K562 (cell line): ENCODE measurements around the gene FAHD2A. TPM values are rescaled to one million over a fixed set of nuclear protein-coding genes. Genes with fewer than 3 reads are reported as not detected.

Experiments
- ATAC-seq: fragments of 200-7000 bp; cut with Tn5 transposase; 3 replicates; pipeline ENCODE4 v1.9.1; 2020; ENCODE audit warnings: moderate library complexity
- BruUV-seq: library from RNA; stranded (reverse); fragments of 400-500 nt; replicated peaks from 2 replicates; lab custom pipeline; 2021; lab: Mats Ljungman, UMichigan
- CTCF ChIA-PET: fragments of 300-600 bp; formaldehyde crosslinking; extraction: SDS; loops from one replicate; lab custom pipeline; 2021; ENCODE audit warnings: low intra/inter-chr PET ratio; lab: Yijun Ruan, JAX
- POLR2A ChIA-PET: fragments of 300-600, 350-650 bp; sonication (Branson Sonifier 250); formaldehyde crosslinking; extraction: SDS; loops from one replicate; lab custom pipeline; 2021; ENCODE audit warnings: antibody characterized with exemption, inconsistent platforms; lab: Yijun Ruan, JAX
- DNase-seq, 4 experiments: peaks; one replicate each; pipeline versions ENCODE4 v3.0.0 to v3.0.0-alpha.2; 2011 to 2018; ENCODE audit warnings: low spot score in 3 of 4, mixed read lengths in 3 of 4; ENCODE audit errors: extremely low read depth in 1 of 4
- FAIRE-seq: peaks from 2 replicates; lab custom pipeline; 2011; peaks lifted over from hg19 to GRCh38; lab: Jason Lieb, UNC
- H2AFZ ChIP-seq: 2 replicates; pipeline ENCODE4 v1.6.0; 2011; ENCODE audit warnings: low read depth, low read length, control low read depth, inconsistent platforms
- H3K27ac ChIP-seq: fragments of 200-600 bp; 3 replicates; pipeline ENCODE4 v1.8.0; 2011; ENCODE audit warnings: low read depth, mild to moderate bottlenecking, control low read depth, inconsistent platforms, low read length, moderate library complexity, mixed read lengths; ENCODE audit errors: extremely low read depth
- H3K27me3 ChIP-seq, 2 experiments: fragments of 300-600 bp in 1 of 2; 2 replicates in 1 of 2; 3 replicates in 1 of 2; pipeline versions ENCODE4 v1.6.0 to v1.8.0; 2011; ENCODE audit warnings: inconsistent platforms in 2 of 2, low read length in 2 of 2, mild to moderate bottlenecking in 1 of 2, mixed read lengths in 1 of 2, moderate library complexity in 1 of 2; ENCODE audit not compliant: control insufficient read depth in 2 of 2, insufficient read depth in 2 of 2
- H3K36me3 ChIP-seq: fragments of 300-600 bp; 3 replicates; pipeline ENCODE4 v1.8.0; 2011; ENCODE audit warnings: mild to moderate bottlenecking, low read length, inconsistent platforms; ENCODE audit not compliant: control insufficient read depth, insufficient read depth
- H3K4me1 ChIP-seq, 2 experiments: fragments of 200-600 bp in 1 of 2; replicated peaks in 1 of 2; 2 replicates in 1 of 2; 3 replicates in 1 of 2; pipeline versions ENCODE4 v1.5.1 to v1.8.0; 2011; ENCODE audit warnings: inconsistent platforms in 2 of 2, low read length in 2 of 2, mild to moderate bottlenecking in 1 of 2, mixed read lengths in 1 of 2, moderate library complexity in 1 of 2; ENCODE audit not compliant: control insufficient read depth in 2 of 2, insufficient read depth in 2 of 2
- H3K4me2 ChIP-seq: 2 replicates; pipeline ENCODE4 v1.6.1; 2011; ENCODE audit warnings: low read length, control low read depth, inconsistent platforms, mixed read lengths; ENCODE audit not compliant: insufficient read depth
- H3K4me3 ChIP-seq: fragments of 200-600 bp; sonication (generic), shearing (Covaris generic); 2 replicates; pipeline ENCODE4 v1.5.1; 2016; ENCODE audit warnings: control low read depth, inconsistent platforms
- H3K79me2 ChIP-seq: fragments of 200-600 bp; 3 replicates; pipeline ENCODE4 v1.8.0; 2011; ENCODE audit warnings: low read length, inconsistent platforms; ENCODE audit not compliant: control insufficient read depth, insufficient read depth
- H3K9ac ChIP-seq, 2 experiments: 2 replicates each; pipeline versions ENCODE4 v1.6.0 to v1.6.1; 2011; ENCODE audit warnings: low read depth in 2 of 2, low read length in 2 of 2, control low read depth in 1 of 2, inconsistent platforms in 1 of 2, mild to moderate bottlenecking in 1 of 2, mixed read lengths in 1 of 2; ENCODE audit not compliant: insufficient read depth in 1 of 2
- H3K9me1 ChIP-seq: one replicate; pipeline ENCODE4 v1.6.0; 2011; ENCODE audit warnings: inconsistent platforms, mild to moderate bottlenecking, low read length, moderate library complexity; ENCODE audit not compliant: control insufficient read depth, insufficient read depth
- H3K9me3 ChIP-seq: replicated peaks from 2 replicates; pipeline ENCODE4 v1.5.1; 2011; ENCODE audit warnings: low read depth, low read length, inconsistent platforms; ENCODE audit not compliant: control insufficient read depth, insufficient read depth
- H4K20me1 ChIP-seq: replicated peaks from 2 replicates; pipeline ENCODE4 v1.6.1; 2011; ENCODE audit warnings: low read length, inconsistent platforms, mixed read lengths; ENCODE audit not compliant: control insufficient read depth, insufficient read depth
- POLR2AphosphoS2 ChIP-seq: IDR thresholded peaks from 2 replicates; pipeline ENCODE4 v1.6.1; 2012; ENCODE audit warnings: low read length, improper control_type of control experiment
- RAD21 ChIP-seq, 2 experiments: fragments of 250-450 bp in 1 of 2; fragments of 450-650 bp in 1 of 2; sonication (Bioruptor Pico) in 1 of 2; formaldehyde crosslinking in 1 of 2; IDR thresholded peaks in 1 of 2; conservative IDR thresholded peaks in 1 of 2; 2 replicates each; pipeline versions ENCODE4 v1.4.0 to v1.8.0; 2020 to 2022; ENCODE audit warnings: mild to moderate bottlenecking in 2 of 2, moderate library complexity in 1 of 2
- U2AF2 ChIP-seq: fragments of 200-400 bp; formaldehyde crosslinking; optimal IDR thresholded peaks from 2 replicates; pipeline ENCODE3; 2017; ENCODE audit warnings: low read depth, mild to moderate bottlenecking, low read length
- ZBTB7A ChIP-seq: IDR thresholded peaks from 2 replicates; pipeline ENCODE4 v1.6.1; 2011; ENCODE audit warnings: low read depth, mild to moderate bottlenecking, low read length, moderate library complexity, borderline replicate concordance; ENCODE audit not compliant: control insufficient read depth
- WGBS: fragments of 100-300 bp; shearing (Covaris generic); methylation state at CpG from one replicate; pipeline ENCODE4 v1.1.6; 2016; ENCODE audit warnings: low coverage, mixed read lengths; ENCODE audit not compliant: insufficient coverage; ENCODE audit errors: missing lambda C conversion rate; 5-methylcytosine and 5-hydroxymethylcytosine counted together
- in situ Hi-C: fragments of 300-500 bp; cut with MboI; formaldehyde crosslinking; loops from 4 replicates; pipeline ENCODE4 v1.15.0; 2018; ENCODE audit warnings: inconsistent platforms, mixed read lengths
- intact Hi-C: fragments of 100-400 bp; cut with micrococcal nuclease; formaldehyde crosslinking; loops from 2 replicates; pipeline ENCODE4 v1.14.2; 2022
- polyA plus RNA-seq, 8 experiments: library from polyadenylated mRNA; depleted of rRNA in 4 of 8; stranded (reverse) in 5 of 8; unstranded in 3 of 8; fragments of >200 nt; fragmentation: Nextera tagmentation in 2 of 8; fragmentation: Illumina TruSeq in 1 of 8; extraction: Ambion mirVana in 2 of 8; extraction: Trizol in 1 of 8; gene quantifications; 2 replicates each; pipeline versions ENCODE4 v1.2.1 to v1.2.3, GENCODE V29; 2011 to 2014; ENCODE audit warnings: inconsistent platforms in 1 of 8, missing spikeins in 1 of 8
- total RNA-seq, 7 experiments: library from RNA; depleted of rRNA in 6 of 7; stranded (reverse); fragments of >200 nt in 6 of 7; fragmentation: Illumina TruSeq in 2 of 7; extraction: Trizol in 2 of 7; gene quantifications; 2 replicates each; pipeline versions ENCODE4 v1.2.1 to v1.2.3, GENCODE V29; 2011 to 2021; ENCODE audit warnings: low replicate concordance in 1 of 7
- TF ChIP-seq, protein P1 (sequence below), 3 experiments: IDR thresholded peaks in 2 of 3; conservative IDR thresholded peaks in 1 of 3; 2 replicates each; pipeline ENCODE4 v1.5.1; 2011 to 2012; ENCODE audit warnings: low read length in 3 of 3, mild to moderate bottlenecking in 3 of 3, control low read depth in 2 of 3, improper control_type of control experiment in 1 of 3, inconsistent platforms in 1 of 3, low read depth in 1 of 3, mixed read lengths in 1 of 3, moderate library complexity in 1 of 3; ENCODE audit not compliant: insufficient read depth in 2 of 3
- TF ChIP-seq, protein P2 (sequence below): IDR thresholded peaks from 2 replicates; pipeline ENCODE4 v1.6.1; 2011; ENCODE audit warnings: borderline replicate concordance, low read depth, mild to moderate bottlenecking, moderate library complexity, low read length; ENCODE audit not compliant: insufficient read depth, poor library complexity, severe bottlenecking

The FAHD2A gene
- total and polyA plus RNA-seq, 9 of the 15 experiments (the other 6 are each of a cell fraction or from before 2014, with no cell fraction given), result 13.8 to 41.0 (median 30.4) TPM

DNA sequence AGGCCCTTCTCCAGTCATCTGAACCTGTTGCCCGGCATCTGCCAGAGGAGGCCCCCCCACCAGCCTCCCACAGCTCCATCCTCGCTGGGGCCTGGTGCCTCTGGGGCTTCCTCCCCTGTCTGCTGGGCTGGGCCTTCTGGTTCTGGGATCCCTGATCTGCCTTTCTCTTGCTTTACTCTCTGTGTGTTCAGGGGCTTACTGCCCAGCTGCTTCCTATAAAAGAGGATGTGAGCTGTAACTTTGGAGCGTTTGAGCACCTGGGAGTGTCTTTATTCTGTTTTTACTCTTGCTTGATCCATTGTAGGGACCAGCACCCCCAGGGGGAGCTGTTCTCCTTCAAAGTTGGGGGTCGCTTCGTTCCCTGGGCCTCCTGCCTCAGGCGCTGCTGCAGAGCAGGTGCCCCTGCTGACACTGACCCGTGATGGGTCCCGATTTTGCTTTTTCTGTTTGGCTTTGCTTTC, 23.1 kb upstream of the FAHD2A start:
- Histone ChIP-seq H3K36me3 (no peaks in the 10 kb centered on the region), H3K4me1 (no peaks in the 10 kb centered on the region), H4K20me1 (peaks cover 4% of the 10 kb centered on the region; the same call in 1 of the 2 replicates), H3K79me2 (no peaks in the 10 kb centered on the region), H3K9ac (no peak overlapping the region), H2AFZ (no peak overlapping the region), H3K4me3 (no peak overlapping the region)
- in situ Hi-C loops, result no loop called here
- POLR2A ChIA-PET, result no interaction called here
- peak; percentile 66 for ATAC-seq
- TF ChIP-seq, protein P1, sequence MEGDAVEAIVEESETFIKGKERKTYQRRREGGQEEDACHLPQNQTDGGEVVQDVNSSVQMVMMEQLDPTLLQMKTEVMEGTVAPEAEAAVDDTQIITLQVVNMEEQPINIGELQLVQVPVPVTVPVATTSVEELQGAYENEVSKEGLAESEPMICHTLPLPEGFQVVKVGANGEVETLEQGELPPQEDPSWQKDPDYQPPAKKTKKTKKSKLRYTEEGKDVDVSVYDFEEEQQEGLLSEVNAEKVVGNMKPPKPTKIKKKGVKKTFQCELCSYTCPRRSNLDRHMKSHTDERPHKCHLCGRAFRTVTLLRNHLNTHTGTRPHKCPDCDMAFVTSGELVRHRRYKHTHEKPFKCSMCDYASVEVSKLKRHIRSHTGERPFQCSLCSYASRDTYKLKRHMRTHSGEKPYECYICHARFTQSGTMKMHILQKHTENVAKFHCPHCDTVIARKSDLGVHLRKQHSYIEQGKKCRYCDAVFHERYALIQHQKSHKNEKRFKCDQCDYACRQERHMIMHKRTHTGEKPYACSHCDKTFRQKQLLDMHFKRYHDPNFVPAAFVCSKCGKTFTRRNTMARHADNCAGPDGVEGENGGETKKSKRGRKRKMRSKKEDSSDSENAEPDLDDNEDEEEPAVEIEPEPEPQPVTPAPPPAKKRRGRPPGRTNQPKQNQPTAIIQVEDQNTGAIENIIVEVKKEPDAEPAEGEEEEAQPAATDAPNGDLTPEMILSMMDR (IDR thresholded peaks at IDR 0.05 in 2 of 3, conservative IDR thresholded peaks at IDR 0.05 in 1 of 3; ENCODE audit: insufficient read depth in 2 of 3, low read depth in 1 of 3, low read length in 3 of 3), result peak; percentile 28 to 49 (median 41); a peak in 5 of 6 replicates
- TF ChIP-seq U2AF2, result no peak
- TF ChIP-seq POLR2AphosphoS2, result no peak
- peak; percentile 50; the same call in 1 of the 2 replicates for TF ChIP-seq ZBTB7A
- TF ChIP-seq RAD21 (CRISPR knock-in tag; conservative IDR thresholded peaks at IDR 0.05 in 1 of 2, IDR thresholded peaks at IDR 0.05 in 1 of 2), result 0 out of 4 replicates have a peak, but pooled peaks of 1 of the 2 experiments have one; percentile 7
- TF ChIP-seq, protein P2, sequence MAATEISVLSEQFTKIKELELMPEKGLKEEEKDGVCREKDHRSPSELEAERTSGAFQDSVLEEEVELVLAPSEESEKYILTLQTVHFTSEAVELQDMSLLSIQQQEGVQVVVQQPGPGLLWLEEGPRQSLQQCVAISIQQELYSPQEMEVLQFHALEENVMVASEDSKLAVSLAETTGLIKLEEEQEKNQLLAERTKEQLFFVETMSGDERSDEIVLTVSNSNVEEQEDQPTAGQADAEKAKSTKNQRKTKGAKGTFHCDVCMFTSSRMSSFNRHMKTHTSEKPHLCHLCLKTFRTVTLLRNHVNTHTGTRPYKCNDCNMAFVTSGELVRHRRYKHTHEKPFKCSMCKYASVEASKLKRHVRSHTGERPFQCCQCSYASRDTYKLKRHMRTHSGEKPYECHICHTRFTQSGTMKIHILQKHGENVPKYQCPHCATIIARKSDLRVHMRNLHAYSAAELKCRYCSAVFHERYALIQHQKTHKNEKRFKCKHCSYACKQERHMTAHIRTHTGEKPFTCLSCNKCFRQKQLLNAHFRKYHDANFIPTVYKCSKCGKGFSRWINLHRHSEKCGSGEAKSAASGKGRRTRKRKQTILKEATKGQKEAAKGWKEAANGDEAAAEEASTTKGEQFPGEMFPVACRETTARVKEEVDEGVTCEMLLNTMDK, result peak; percentile 70
- TF ChIP-seq, all 486 proteins: peak for 4
- no peaks in the 10 kb centered on the region for H3K9me1 ChIP-seq
- H3K27ac ChIP-seq, result no peak overlapping the region
- no peak overlapping the region for H3K4me2 ChIP-seq
- intact Hi-C loops, result no loop called here
- H3K9me3 ChIP-seq, result no peaks in the 10 kb centered on the region
- WGBS, result 0% methylated on average over 8 of the region's 8 CpGs
- H3K27me3 ChIP-seq, result peaks cover 23 to 71% of the 10 kb centered on the region in 2 experiments; a peak in 4 of 5 replicates
- CTCF ChIA-PET, result no interaction called here
- no TSS peak for BruUV-seq
- peak; percentile 36 to 49 (median 40) for DNase-seq
- FAIRE-seq, result peak; percentile 26
